ENCODE results near the gene KRTAP10-11. TPM values are rescaled to one million over a fixed set of nuclear protein-coding genes. Genes with fewer than 3 reads are reported as not detected.
"Not testable (repeated sequence)": the region's sequence is repeated elsewhere in the genome, so short reads cannot be mapped to it uniquely, and the experiment has no call there.

KRTAP10-11 gene
- total and polyA plus RNA-seq, 5 donors from 2014 or later = not detected

- H3K4me1 ChIP-seq (ENCODE audit: control insufficient read depth, insufficient read depth, low read length, poor library complexity, severe bottlenecking) = no peaks in the 10 kb centered on the region
- peak within 1 kb of the TSS in 2 of 3 donors; percentile 38 to 76 for H3K27ac Mint-ChIP-seq
- H3K36me3 ChIP-seq (ENCODE audit: control insufficient read depth, insufficient read depth, low read length) = no peaks in the 10 kb centered on the region
- peaks cover 4 to 29% (median 13%) of the 10 kb centered on the region in 7 donors for H3K9me3 Mint-ChIP-seq
- peaks cover 17% of the 10 kb centered on the region for H3K27me3 Mint-ChIP-seq
- DNase-seq (no peak), ATAC-seq (ENCODE audit: low read depth in 2 of 2) (no peak)
- H3K4me3 Mint-ChIP-seq = no peak within 1 kb of the TSS
- H3K27ac ChIP-seq (ENCODE audit: insufficient read depth, low read length, poor library complexity, severe bottlenecking) = no peak within 1 kb of the TSS
- no peaks in the 10 kb centered on the region for H3K36me3 Mint-ChIP-seq
- peaks cover 11% of the 10 kb centered on the region in 2 experiments for H3K9me3 ChIP-seq (ENCODE audit: control insufficient read depth in 2 of 2, low read length in 2 of 2)
- H3K27me3 ChIP-seq (ENCODE audit: control insufficient read depth, insufficient read depth, low read length) = peaks cover 6% of the 10 kb centered on the region
- no peak within 1 kb of the TSS for H3K4me3 ChIP-seq (ENCODE audit: low read depth, low read length)
- no peaks in the 10 kb centered on the region for H3K4me1 Mint-ChIP-seq
These were observed 9.0 kb upstream of the KRTAP10-11 start, which contains the start of gene KRTAP10-10 for GRCh38 chr21:44637018-44637850. Gene KRTAP10-10 (plus strand): TSS chr21:44637356. CDS start chr21:44637418, 62 bp downstream.

GRCh38 chr21:44637851-44638348 is 8.3 kb upstream of the KRTAP10-11 start:
- not testable (repeated sequence) for H3K36me3 Mint-ChIP-seq; H3K27ac ChIP-seq (ENCODE audit: insufficient read depth, low read length, poor library complexity, severe bottlenecking); DNase-seq; H3K4me3 Mint-ChIP-seq; H3K4me1 ChIP-seq (ENCODE audit: control insufficient read depth, insufficient read depth, low read length, poor library complexity, severe bottlenecking); H3K4me3 ChIP-seq (ENCODE audit: low read depth, low read length); H3K27me3 ChIP-seq (ENCODE audit: control insufficient read depth, insufficient read depth, low read length); ATAC-seq (ENCODE audit: low read depth in 2 of 2); H3K36me3 ChIP-seq (ENCODE audit: control insufficient read depth, insufficient read depth, low read length); H3K9me3 ChIP-seq (ENCODE audit: control insufficient read depth in 2 of 2, low read length in 2 of 2); H3K4me1 Mint-ChIP-seq
- H3K27ac Mint-ChIP-seq = peak overlapping the region in 1 of 3 donors; percentile 38
- peaks cover 4 to 27% (median 12%) of the 10 kb centered on the region in 7 donors for H3K9me3 Mint-ChIP-seq
- peaks cover 17% of the 10 kb centered on the region for H3K27me3 Mint-ChIP-seq

DNA sequence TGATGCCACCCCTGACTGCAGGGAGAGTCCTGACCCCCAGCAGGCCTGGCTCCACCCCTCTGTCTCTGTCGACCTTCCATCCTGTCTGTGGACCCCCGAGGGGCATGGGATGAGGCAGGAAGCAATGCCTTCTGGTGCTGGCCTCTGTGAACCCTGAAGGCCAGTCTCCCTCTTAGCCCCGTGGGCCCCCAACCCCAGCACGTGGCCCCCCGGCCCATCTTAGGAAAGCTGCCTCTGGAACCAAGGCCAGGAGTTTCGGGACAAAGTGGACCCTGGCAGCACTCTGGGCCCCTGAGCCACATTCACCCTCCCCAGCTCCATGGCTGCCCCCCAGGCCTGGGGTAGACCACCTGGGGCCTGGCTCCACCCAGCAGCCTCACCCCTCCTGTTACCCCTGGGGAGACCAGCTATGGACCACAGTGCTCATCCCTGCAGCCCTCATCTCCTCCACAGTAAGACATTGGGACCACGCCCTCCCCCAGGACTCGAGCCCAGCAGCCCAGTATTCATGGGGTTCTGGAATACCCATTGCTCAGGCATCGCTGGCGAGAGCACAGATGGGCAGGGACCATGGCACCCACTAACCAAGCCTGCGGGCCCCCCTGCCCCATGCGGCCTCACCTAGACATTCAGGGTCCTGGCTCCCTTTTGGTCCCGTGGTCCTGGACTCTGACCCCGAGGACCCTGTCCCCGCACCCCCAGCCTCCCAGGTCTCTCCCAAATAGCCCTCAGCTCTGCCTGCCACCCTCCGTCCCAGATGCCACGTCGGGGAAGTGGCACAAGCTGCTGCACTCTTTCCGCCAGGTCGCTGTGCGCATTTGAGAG is 7.5 kb upstream of the KRTAP10-11 start:
- H3K4me1 ChIP-seq (ENCODE audit: control insufficient read depth, insufficient read depth, low read length, poor library complexity, severe bottlenecking); H3K36me3 ChIP-seq (ENCODE audit: control insufficient read depth, insufficient read depth, low read length); H3K4me1 Mint-ChIP-seq; H3K36me3 Mint-ChIP-seq; ATAC-seq (ENCODE audit: low read depth in 2 of 2); H3K27me3 ChIP-seq (ENCODE audit: control insufficient read depth, insufficient read depth, low read length); H3K4me3 ChIP-seq (ENCODE audit: low read depth, low read length); H3K27ac Mint-ChIP-seq; H3K4me3 Mint-ChIP-seq; H3K27ac ChIP-seq (ENCODE audit: insufficient read depth, low read length, poor library complexity, severe bottlenecking); DNase-seq: not testable (repeated sequence)
- Mint-ChIP-seq H3K9me3 (peaks cover under 1 to 24% (median 14%) of the 10 kb centered on the region in 7 donors), H3K27me3 (peaks cover 10% of the 10 kb centered on the region)
- peaks cover 2 to 11% of the 10 kb centered on the region in 2 experiments for H3K9me3 ChIP-seq (ENCODE audit: control insufficient read depth in 2 of 2, low read length in 2 of 2)

- Histone ChIP-seq H3K36me3 (ENCODE audit: control insufficient read depth, insufficient read depth, low read length) (no peaks in the 10 kb centered on the region), H3K27me3 (ENCODE audit: control insufficient read depth, insufficient read depth, low read length) (peaks cover 6% of the 10 kb centered on the region), H3K4me3 (ENCODE audit: low read depth, low read length) (no peak overlapping the region), H3K27ac (ENCODE audit: insufficient read depth, low read length, poor library complexity, severe bottlenecking) (no peak overlapping the region), H3K9me3 (ENCODE audit: control insufficient read depth in 2 of 2, low read length in 2 of 2) (peaks cover 8 to 17% of the 10 kb centered on the region in 2 experiments), H3K4me1 (ENCODE audit: control insufficient read depth, insufficient read depth, low read length, poor library complexity, severe bottlenecking) (no peaks in the 10 kb centered on the region)
- no peak for ATAC-seq (ENCODE audit: low read depth in 2 of 2)
- Mint-ChIP-seq H3K27me3 (peaks cover 5% of the 10 kb centered on the region), H3K4me3 (no peak overlapping the region), H3K27ac (no peak overlapping the region), H3K9me3 (peaks cover 0 to 29% (median 15%) of the 10 kb centered on the region in 7 donors), H3K4me1 (no peaks in the 10 kb centered on the region), H3K36me3 (no peaks in the 10 kb centered on the region)
- DNase-seq = no peak
These were observed 6.9 kb upstream of the KRTAP10-11 start for GRCh38 chr21:44639331-44639655.

GRCh38 chr21:44640761-44641160 is 5.5 kb upstream of the KRTAP10-11 start:
- H3K4me1 Mint-ChIP-seq = no peaks in the 10 kb centered on the region
- DNase-seq = no peak
- Histone ChIP-seq H3K27ac (ENCODE audit: insufficient read depth, low read length, poor library complexity, severe bottlenecking) (no peak overlapping the region), H3K9me3 (ENCODE audit: control insufficient read depth in 2 of 2, low read length in 2 of 2) (peaks cover 20 to 27% of the 10 kb centered on the region in 2 experiments), H3K27me3 (ENCODE audit: control insufficient read depth, insufficient read depth, low read length) (peaks cover 4% of the 10 kb centered on the region), H3K36me3 (ENCODE audit: control insufficient read depth, insufficient read depth, low read length) (no peaks in the 10 kb centered on the region), H3K4me1 (ENCODE audit: control insufficient read depth, insufficient read depth, low read length, poor library complexity, severe bottlenecking) (no peaks in the 10 kb centered on the region), H3K4me3 (ENCODE audit: low read depth, low read length) (no peak overlapping the region)
- H3K27ac Mint-ChIP-seq = no peak overlapping the region
- H3K9me3 Mint-ChIP-seq = peaks cover 4 to 37% (median 17%) of the 10 kb centered on the region in 7 donors
- no peak for ATAC-seq (ENCODE audit: low read depth in 2 of 2)
- H3K4me3 Mint-ChIP-seq = no peak overlapping the region
- H3K36me3 Mint-ChIP-seq = no peaks in the 10 kb centered on the region
- no peaks in the 10 kb centered on the region for H3K27me3 Mint-ChIP-seq

DNA sequence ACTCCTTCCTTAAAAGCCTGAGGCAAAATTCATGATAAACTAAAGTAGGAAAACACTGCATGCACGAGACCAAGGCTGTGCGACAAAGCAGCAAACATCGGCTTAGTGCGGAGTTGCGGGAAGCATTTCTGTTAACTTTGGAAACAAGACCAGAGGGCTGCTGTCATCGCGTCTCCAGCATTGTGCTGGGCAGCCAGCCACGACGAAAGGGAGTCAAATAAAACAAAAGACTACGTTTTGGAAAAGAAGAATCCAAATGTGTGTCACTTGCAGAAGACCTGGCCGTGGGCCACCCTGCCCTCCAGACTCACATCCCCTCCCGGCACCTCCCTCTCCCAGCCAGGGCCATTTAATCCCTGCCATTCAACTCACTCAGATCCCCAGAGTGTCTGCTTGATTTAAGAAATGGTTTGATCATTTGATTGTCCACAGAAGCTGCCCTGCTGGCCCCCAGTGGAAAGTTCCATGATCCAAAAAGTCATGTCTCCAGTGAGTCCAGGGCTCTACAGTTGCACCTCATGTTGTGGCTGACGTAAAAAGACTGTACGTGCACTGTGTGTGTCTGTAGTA is 2.4 kb upstream of the KRTAP10-11 start:
- H3K4me1 ChIP-seq (ENCODE audit: control insufficient read depth, insufficient read depth, low read length, poor library complexity, severe bottlenecking) = no peaks in the 10 kb centered on the region

DNA sequence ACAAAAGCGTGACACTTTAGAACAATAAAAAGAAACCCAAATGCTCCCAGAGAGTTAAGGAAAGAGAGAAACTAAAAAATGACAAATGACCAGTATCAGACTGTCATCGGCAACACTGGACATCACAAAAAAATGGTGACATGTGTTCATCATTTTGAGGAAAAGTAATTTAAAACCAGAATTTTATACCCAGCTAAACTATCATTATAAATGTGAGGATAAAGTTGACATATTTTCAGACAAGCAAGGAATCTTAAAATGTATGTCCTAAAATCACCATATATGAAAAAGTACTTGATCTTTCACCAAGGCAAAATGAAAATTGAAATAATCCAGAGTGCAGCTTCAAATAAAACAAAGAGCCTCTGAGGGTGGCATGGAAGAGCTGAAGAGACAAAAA is 1.3 kb upstream of the KRTAP10-11 start:
- Histone ChIP-seq H3K36me3 (ENCODE audit: control insufficient read depth, insufficient read depth, low read length) (no peaks in the 10 kb centered on the region), H3K27ac (ENCODE audit: insufficient read depth, low read length, poor library complexity, severe bottlenecking) (no peak overlapping the region), H3K9me3 (ENCODE audit: control insufficient read depth in 2 of 2, low read length in 2 of 2) (peaks cover 20 to 27% of the 10 kb centered on the region in 2 experiments), H3K4me3 (ENCODE audit: low read depth, low read length) (no peak overlapping the region), H3K27me3 (ENCODE audit: control insufficient read depth, insufficient read depth, low read length) (peaks cover 4% of the 10 kb centered on the region), H3K4me1 (ENCODE audit: control insufficient read depth, insufficient read depth, low read length, poor library complexity, severe bottlenecking) (no peaks in the 10 kb centered on the region)
- Mint-ChIP-seq H3K36me3 (no peaks in the 10 kb centered on the region), H3K9me3 (peaks cover 4 to 37% (median 17%) of the 10 kb centered on the region in 7 donors), H3K4me1 (no peaks in the 10 kb centered on the region), H3K27me3 (no peaks in the 10 kb centered on the region), H3K27ac (no peak overlapping the region), H3K4me3 (peak overlapping the region in 1 of 4 donors; percentile 68)
- no peak for ATAC-seq (ENCODE audit: low read depth in 2 of 2)
- DNase-seq = no peak

More for the DNA sequence above, 2.4 kb upstream of the KRTAP10-11 start:
- no peak for ATAC-seq (ENCODE audit: low read depth in 2 of 2)
- H3K27ac Mint-ChIP-seq = peak overlapping the region in 1 of 3 donors; percentile 45
- Histone ChIP-seq H3K9me3 (ENCODE audit: control insufficient read depth in 2 of 2, low read length in 2 of 2) (peaks cover 20 to 27% of the 10 kb centered on the region in 2 experiments), H3K27me3 (ENCODE audit: control insufficient read depth, insufficient read depth, low read length) (peaks cover 4% of the 10 kb centered on the region), H3K27ac (ENCODE audit: insufficient read depth, low read length, poor library complexity, severe bottlenecking) (no peak overlapping the region), H3K4me3 (ENCODE audit: low read depth, low read length) (no peak overlapping the region), H3K36me3 (ENCODE audit: control insufficient read depth, insufficient read depth, low read length) (no peaks in the 10 kb centered on the region)
- no peaks in the 10 kb centered on the region for H3K36me3 Mint-ChIP-seq
- no peak overlapping the region for H3K4me3 Mint-ChIP-seq
- H3K27me3 Mint-ChIP-seq = no peaks in the 10 kb centered on the region
- no peak for DNase-seq
- no peaks in the 10 kb centered on the region for H3K4me1 Mint-ChIP-seq
- H3K9me3 Mint-ChIP-seq = peaks cover 4 to 37% (median 17%) of the 10 kb centered on the region in 7 donors
